GM19193 (cell line): ENCODE results near the gene IRF2BPL.

Experiments used
- POLR2A ChIP-seq: IDR thresholded peaks from 4 replicates; pipeline ENCODE4 v1.6.1; 2011; ENCODE audit not compliant: insufficient read depth, insufficient read length; ENCODE audit errors: extremely low read depth

The IRF2BPL gene

GRCh38 chr14:77009014-77009413 lies 19.5 kb downstream of the IRF2BPL start:
- TF ChIP-seq POLR2A: no peak

GRCh38 chr14:77008541-77008940 lies 20.0 kb downstream of the IRF2BPL start:
- no peak for TF ChIP-seq POLR2A

GRCh38 chr14:77007975-77008421 lies 20.5 kb downstream of the IRF2BPL start:
- TF ChIP-seq POLR2A: no peak

GRCh38 chr14:77007183-77007974 lies 21.1 kb downstream of the IRF2BPL start:
- TF ChIP-seq POLR2A: no peak

- TF ChIP-seq POLR2A: no peak
Observed at GRCh38 chr14:77006132-77006531, 22.4 kb downstream of the IRF2BPL start.

- no peak for TF ChIP-seq POLR2A
Observed at GRCh38 chr14:77005559-77005958, 22.9 kb downstream of the IRF2BPL start.

GRCh38 chr14:77004711-77005460 lies 23.6 kb downstream of the IRF2BPL start:
- no peak for TF ChIP-seq POLR2A

GRCh38 chr14:77003960-77004710 lies 24.4 kb downstream of the IRF2BPL start:
- TF ChIP-seq POLR2A: no peak

GRCh38 chr14:77002889-77003288 lies 25.6 kb downstream of the IRF2BPL start:
- TF ChIP-seq POLR2A: no peak

GRCh38 chr14:77002335-77002734 lies 26.2 kb downstream of the IRF2BPL start:
- TF ChIP-seq POLR2A: no peak

GRCh38 chr14:77000340-77001270 lies 27.9 kb downstream of the IRF2BPL start:
- TF ChIP-seq POLR2A: no peak

GRCh38 chr14:76998910-76999309 lies 29.6 kb downstream of the IRF2BPL start:
- no peak for TF ChIP-seq POLR2A

GRCh38 chr14:76997257-76997970 lies 31.1 kb downstream of the IRF2BPL start:
- TF ChIP-seq POLR2A: no peak
